Neural progenitor cell (in vitro differentiated cells): ENCODE data around the gene FMN1.

Experiments
- EZH2 ChIP-seq: fragments of 200-600 bp; sonication (generic); IDR thresholded peaks from 2 replicates; pipeline ENCODE4 v1.6.1; 2017; ENCODE audit warnings: antibody characterized with exemption, mild to moderate bottlenecking, moderate library complexity
- EZH2phosphoT487 ChIP-seq: fragments of 200-600 bp; sonication (generic); IDR thresholded peaks from 2 replicates; pipeline ENCODE4 v1.6.1; 2017; ENCODE audit warnings: antibody characterized with exemption
- TF ChIP-seq, protein P1 (sequence below): fragments of 200-600 bp; sonication (generic); IDR thresholded peaks from 2 replicates; pipeline ENCODE4 v1.5.1; 2017; ENCODE audit warnings: antibody characterized with exemption, mild to moderate bottlenecking

- TF ChIP-seq, protein P1, sequence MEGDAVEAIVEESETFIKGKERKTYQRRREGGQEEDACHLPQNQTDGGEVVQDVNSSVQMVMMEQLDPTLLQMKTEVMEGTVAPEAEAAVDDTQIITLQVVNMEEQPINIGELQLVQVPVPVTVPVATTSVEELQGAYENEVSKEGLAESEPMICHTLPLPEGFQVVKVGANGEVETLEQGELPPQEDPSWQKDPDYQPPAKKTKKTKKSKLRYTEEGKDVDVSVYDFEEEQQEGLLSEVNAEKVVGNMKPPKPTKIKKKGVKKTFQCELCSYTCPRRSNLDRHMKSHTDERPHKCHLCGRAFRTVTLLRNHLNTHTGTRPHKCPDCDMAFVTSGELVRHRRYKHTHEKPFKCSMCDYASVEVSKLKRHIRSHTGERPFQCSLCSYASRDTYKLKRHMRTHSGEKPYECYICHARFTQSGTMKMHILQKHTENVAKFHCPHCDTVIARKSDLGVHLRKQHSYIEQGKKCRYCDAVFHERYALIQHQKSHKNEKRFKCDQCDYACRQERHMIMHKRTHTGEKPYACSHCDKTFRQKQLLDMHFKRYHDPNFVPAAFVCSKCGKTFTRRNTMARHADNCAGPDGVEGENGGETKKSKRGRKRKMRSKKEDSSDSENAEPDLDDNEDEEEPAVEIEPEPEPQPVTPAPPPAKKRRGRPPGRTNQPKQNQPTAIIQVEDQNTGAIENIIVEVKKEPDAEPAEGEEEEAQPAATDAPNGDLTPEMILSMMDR, result no peak
- no peak for TF ChIP-seq EZH2phosphoT487
- TF ChIP-seq EZH2, result no peak
These were observed 443.5 kb downstream of the FMN1 start for GRCh38 chr15:32750979-32751378.
